HL-60/S4 treated with retinoic acid at 250 ng/mL for 4 days and 3 days (cell line): ENCODE data around the gene SLU7.

Experiments
- in situ Hi-C: fragments of 300-500 bp; cut with MboI; formaldehyde crosslinking; loops from 2 replicates; pipeline ENCODE4 v1.7.0; 2022; ENCODE audit warnings: low sequenced_read_pairs

SLU7 gene

DNA sequence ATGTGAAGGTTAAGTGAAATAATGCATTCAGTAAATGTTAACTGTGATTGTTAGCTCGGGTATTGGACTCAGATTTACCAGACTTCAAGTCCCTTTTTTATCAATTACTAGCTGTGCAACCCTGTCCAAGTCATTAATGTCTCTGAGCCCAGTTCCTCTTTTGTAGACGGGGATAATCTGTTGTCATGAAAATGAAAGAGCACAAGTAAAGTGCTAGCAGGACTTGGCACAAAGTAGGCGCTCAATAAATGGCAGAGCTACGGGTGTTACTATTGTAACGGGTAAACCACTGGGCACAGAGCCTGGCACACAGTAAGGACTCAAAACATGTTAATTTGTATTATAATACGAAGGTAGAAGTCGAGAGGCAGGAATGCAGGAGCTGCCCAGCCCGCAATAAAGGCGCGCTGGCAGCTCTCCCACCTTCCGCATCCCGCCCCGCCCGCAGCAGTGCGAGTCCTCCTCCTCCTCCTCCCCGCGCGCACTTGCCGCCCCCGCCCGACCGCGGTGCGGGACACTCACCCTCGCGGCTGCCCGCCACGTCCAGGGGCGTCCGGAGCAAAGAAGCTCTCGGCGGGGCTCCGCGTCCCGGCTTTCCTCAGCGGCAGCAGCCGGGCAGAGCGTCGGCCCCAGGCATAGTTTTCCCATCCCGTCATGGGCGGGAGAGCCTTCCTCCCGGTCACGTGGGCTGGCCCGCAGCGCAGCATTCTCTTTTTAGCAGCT, 48.7 kb downstream of the SLU7 start, which contains the start of gene C1QTNF2:
TSS of gene C1QTNF2 (minus strand) at position 637 of the 723 bp plus-strand sequence. CDS start 15,615 bp downstream, outside the sequence.
- in situ Hi-C loops: no loop called here

DNA sequence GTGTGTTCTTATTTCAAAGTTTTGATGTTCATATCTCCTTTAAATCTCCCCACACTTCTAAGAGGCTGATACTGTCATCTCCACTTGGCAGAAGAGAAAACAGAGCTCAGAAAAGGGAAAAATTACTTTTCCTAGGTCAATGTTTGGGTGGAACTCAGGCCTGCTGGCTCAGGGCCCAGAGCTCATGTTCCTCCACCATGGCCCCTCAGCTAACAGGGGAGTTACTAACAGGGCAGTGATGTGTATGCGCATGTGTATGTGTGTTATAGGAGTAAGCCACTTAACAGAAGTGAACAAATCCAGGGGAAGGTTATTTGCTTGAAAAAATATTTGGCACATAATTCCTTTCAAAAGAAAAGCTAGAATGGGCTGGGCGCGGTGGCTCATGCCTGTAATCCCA, 51.0 kb downstream of the SLU7 start:
- in situ Hi-C loops: no loop called here

DNA sequence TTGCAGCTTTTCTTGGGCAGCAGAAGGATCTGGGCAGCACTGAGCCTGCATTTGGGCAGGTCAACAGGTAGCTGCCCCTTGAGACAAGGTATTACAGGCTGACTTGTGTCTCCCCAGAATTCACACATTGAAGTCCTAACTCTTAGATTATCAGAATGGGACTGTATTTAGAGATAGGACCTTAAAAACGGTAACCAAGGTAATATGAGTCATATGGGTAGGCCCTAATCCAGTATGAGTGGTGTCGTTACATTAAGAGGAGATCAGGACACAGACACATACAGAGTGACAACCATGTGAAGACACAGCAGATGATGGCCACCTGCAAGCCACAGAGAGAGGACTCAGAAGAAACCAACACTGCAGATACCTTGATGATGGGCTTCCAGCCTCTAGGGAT, 51.6 kb downstream of the SLU7 start:
- in situ Hi-C loops: no loop called here

DNA sequence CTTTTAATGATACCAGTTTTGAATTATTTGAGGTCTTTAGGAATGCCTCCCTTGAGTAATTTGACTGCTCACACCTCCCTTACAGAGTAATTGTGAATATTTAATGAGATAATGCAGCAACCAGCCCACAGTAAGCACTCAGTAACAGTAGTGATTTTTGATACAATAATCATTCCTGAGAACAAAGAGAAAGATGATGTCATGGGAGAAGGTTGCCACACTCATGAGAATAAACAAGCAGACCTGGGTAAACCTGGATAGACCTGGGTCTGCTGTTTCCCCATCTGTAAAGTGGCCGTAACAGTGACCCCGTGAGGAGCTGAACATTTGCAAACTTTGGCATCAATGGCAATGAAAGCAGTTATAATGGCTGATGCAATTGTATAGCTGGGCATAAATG, 52.7 kb downstream of the SLU7 start:
- in situ Hi-C loops: no loop called here

DNA sequence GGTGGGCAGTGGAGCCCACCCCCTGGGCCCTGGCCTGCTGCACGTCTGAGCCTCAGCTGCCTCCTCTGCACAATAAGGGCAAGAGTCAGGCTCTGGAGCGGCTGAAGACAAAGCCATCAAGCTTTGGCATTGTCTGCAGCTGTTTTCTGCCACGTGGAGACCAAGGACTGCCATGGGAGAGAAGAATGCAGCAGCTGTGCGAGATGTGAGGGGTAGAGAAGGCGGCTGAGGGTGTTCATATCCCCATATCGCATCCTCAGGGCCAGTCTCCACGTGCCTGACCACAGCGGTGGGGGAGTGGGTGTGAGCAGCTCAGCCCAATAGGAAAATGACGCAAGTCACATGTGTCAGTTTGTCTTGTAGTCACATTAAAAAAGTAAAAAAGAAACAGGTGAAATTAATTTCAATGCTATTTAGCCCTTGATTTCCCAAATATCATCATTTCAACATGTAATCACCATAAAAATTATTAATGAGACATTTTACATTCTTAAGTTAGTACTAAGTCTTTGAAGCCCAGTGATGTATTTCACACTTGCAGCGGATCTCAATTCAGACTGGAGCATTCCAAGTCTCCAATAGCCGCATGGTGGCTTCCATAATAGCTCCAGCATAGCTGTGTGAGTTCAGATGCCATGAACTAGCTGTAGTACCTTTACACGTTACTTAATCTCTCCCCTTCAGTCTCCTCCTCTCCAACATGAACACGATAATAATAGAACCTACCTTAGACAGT, 55.1 kb downstream of the SLU7 start:
- in situ Hi-C loops: no loop called here

DNA sequence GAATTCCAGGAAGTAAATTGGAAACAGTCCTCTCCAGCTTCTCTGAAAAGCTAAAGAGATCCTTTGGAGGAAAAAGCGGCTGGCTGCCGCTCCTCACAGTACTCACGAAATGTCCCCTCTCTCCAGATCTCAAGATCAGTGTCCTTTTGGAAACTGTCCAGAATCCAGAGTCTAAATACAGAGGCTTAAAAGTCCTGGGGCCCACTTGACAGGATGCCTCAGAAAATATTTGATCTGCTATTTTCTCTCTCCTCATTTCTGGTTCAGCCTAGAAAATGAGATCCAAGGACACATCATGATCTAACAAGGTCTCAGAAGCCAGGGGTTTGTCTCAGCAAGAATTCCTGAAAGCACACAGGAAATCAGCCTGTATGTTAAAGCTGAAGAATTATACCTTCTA, 55.7 kb downstream of the SLU7 start:
- in situ Hi-C loops: no loop called here

DNA sequence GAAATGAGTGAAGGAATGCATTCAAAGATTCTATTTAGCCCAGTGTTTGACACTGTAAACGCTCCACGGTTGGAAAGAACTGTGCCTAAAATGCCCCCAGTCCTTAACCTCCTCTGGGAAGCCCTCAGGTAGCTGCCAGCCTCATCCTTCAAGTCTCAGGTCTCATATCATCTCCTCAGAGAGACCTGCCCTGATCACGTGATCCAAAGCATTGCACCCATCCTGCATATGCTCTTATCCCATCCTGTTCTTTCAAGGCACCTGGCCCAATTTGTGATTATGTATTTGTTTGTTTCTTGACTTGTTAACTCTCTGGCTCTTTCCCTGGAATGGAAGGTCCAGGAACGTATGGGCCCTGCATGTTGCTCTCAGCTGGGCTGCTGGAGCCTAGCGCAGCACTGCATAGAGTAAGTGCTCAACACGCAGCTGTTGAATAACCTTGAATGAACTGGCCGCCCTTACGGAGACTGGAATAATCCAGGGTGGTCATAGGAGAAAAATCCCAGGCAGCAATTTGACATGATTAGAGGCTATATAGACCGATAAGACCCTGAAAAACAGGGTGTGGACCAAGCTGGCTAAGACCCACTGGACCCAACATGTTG, 57.2 kb downstream of the SLU7 start:
- in situ Hi-C loops: no loop called here

DNA sequence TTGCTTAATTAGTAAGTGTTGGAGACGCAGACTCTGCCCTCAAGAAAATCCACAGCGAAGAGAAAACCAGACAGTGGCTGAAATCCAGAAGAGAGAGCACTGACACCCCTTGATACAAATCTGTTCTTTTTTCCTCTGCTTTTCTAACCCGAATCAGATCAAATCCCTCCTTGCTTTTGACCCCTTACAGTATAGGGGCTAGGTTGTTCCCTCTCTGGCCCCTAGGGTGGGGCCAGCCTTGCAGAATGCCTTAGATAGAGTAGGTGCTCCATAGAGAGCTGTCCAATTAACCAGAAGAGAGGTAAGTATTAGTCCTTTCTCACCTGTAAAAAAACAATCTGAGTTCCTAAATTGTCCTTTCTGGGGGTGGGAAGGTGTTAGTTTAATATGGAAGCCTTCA, 58.6 kb downstream of the SLU7 start:
- in situ Hi-C loops: no loop called here

DNA sequence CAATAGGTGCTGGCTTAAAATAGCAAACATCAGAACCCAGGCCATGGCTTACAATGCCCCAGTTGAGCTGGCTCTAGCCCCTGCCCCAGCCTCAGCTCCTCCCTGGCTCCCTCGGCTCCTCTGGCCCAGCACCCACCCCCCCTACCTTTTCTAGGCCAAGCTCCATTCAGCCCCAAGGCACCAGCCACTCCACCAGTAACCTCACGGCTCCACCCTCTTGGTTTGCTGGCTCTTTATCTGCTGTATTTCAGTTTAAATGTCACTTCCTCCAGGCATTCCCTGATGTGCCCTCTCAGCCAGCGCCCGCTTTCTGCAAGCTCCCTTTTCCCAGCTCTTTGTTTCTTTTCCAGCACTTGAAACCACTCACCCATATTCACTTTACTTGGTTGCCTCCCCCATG, 59.1 kb downstream of the SLU7 start:
- in situ Hi-C loops: no loop called here

DNA sequence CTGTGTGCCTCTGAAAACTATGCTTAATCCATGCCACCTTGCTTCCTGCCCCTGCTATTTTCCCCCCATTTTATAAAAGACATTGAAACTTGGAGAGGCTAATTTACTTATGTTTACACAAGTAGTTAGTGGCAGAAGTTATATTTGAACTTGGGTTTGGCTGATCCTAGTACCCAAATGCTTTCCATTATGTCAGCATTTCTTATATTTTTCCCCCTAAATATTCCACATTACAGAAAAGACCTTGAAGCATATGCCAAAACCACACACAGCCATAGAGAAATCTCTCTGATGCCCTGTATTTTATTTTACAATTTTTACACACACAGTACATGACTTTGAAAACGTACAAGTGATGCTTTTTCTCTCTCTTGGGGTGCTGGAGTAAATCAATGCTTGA, 59.6 kb downstream of the SLU7 start:
- in situ Hi-C loops: no loop called here

DNA sequence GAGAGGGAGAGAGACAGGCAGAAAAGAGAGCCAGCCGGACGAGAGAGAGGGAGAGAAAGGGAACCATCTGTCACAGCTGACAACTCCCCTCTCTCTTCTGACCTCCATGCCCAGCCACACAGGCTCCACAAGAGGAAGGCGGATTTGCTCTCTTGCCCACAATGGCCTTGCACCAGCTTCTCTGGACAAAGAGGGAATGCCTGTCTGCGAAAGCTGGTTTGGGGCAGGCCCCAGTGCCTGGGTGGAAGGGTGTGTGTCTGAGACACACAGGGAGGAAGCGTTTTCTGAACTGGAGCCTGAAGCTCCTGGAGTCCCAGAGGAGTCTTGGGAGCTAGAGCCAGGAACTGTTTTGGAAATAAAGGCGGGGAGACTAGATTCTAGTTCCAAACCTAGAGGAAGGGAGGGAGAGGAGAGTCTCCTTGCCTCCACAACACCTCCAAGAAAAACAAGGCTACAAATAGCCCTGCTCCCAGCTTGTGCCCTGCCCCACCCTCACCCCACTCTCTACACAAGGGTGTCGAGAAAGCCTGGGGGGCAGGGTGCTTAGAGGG, 60.9 kb downstream of the SLU7 start:
- in situ Hi-C loops: no loop called here

DNA sequence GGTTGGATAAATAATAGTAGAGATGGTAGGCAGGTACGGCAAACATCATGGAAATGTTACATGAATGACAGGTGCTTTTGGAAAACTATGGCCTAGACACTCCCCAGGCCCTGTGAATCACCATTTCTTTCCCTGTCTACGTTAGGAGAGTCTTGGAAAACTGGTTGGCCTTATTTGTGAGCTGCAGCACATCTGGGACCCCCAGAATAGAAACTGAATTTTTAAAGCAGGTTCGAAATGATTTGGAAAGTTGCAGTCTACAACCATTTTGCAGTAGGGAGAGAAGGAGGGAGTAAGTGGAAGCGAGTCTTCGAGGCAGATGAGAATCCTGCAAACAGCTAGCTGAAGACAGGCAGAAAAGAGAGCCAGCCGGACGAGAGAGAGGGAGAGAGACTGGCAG, 61.5 kb downstream of the SLU7 start:
- in situ Hi-C loops: no loop called here

DNA sequence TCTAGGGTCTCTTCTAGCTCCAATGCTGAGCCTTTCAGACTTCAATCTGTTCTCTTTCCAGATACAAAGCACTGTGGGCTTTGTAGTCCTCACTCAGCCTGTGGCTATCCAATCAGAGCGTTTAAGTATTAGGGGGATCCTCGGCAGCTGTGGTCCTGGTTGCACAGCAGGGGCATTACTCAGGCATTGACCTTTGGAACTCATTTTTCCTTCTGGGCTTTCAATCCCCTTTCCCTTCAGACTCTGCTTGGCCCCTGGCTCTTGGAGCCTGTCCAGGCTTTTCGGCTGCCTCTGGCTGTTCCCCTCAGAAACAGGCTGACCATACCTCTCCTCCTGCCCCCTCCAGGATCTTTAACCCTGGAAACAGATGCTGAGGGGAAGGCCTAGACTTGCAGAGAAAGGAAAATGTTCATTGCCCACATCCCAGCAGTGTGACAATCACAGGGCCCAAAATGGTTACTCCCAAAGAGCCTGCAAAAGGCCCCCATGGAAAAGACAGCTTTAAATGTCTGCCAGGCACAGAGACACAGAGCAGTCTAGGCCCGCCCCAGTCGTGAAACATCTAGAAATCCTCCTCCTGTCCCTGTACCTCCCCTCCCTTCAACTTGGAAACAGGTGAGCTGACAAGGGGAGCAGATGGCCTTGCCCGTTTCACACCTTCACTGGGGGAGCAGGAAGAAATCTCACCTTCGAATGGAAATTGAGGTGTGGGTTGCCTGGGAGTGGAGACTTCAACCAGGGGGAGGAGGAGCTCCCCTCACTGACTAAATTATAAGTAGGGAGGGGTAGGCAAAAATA, 62.1 kb downstream of the SLU7 start:
- in situ Hi-C loops: no loop called here

DNA sequence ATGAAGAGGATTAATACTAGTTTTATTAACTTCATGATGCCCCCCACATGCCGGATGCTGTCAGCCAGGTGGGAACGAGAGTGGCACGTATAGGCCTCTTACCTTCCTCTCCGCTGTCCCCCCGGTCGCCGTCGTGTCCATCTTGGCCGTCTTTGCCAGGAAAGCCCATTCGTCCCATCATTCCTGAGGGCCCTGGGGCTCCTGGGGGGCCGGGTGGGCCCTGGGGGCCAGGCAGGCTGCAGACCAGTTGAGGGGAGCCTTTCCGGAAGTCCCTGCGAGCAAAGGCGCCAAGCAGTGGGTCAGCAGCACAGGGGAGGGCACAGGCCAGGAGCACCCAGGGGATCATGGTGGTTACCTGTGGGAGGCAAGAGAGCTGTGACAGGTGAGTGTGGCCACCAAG, 64.2 kb downstream of the SLU7 start:
- in situ Hi-C loops: no loop called here

DNA sequence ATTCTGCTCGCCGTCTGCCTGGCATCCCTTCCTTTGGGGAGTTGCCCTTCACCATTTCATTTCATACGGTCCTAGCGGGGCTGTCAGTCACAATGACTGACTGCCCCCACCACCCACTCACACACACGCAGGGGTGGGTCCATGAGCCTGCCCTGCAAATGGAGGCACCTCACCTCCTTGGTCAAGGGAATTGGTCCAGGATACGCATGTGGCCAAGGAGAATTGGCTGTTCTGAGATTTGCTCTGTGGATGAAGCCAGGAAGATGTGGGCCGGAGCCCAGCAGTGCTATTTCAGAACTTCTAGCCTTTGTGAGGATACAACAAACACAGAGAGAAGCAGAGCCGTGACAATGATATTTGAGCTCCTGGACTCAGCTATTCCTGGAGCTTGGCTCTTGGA, 65.5 kb downstream of the SLU7 start:
- in situ Hi-C loops: no loop called here

DNA sequence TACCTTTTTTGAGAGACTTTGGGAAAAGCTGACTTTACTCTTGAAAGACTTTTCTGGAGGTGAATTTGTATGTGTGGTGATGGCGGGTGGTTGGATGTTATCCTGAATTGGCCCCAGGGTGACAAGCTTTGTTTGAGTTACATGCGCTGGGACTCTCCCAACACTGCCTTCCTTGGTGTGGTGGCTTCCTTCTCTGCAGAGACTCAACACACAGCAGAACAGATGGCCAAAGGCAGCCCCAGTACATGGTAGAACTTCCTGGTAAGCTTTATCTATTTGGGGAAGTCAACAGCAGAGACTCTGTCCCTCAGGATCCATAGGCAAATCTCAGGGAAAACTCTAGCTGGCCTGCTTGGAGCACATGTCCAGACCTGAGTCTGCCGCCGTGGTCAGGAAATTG, 66.6 kb downstream of the SLU7 start:
- in situ Hi-C loops: no loop called here
